BLaER1 (cell line): ENCODE data around the gene KRT71.

Source experiments
- H3K27ac ChIP-seq: shearing (Covaris generic); formaldehyde crosslinking; 2 replicates; pipeline ENCODE4 v1.8.1; 2022
- H3K27me3 ChIP-seq: shearing (Covaris generic); formaldehyde crosslinking; 2 replicates; pipeline ENCODE4 v1.8.1; 2022
- H3K36me3 ChIP-seq: shearing (Covaris generic); formaldehyde crosslinking; 2 replicates; pipeline ENCODE4 v1.8.1; 2022
- H3K4me1 ChIP-seq: shearing (Covaris generic); formaldehyde crosslinking; 2 replicates; pipeline ENCODE4 v1.8.1; 2022
- H3K4me2 ChIP-seq: shearing (Covaris generic); formaldehyde crosslinking; 2 replicates; pipeline ENCODE4 v1.8.1; 2022
- H3K4me3 ChIP-seq: shearing (Covaris generic); formaldehyde crosslinking; 2 replicates; pipeline ENCODE4 v1.8.1; 2022
- H3K9ac ChIP-seq: shearing (Covaris generic); formaldehyde crosslinking; 2 replicates; pipeline ENCODE4 v1.8.1; 2022
- H3K9me3 ChIP-seq: shearing (Covaris generic); formaldehyde crosslinking; 2 replicates; pipeline ENCODE4 v1.8.1; 2022
- H4K20me1 ChIP-seq: shearing (Covaris generic); formaldehyde crosslinking; 2 replicates; pipeline ENCODE4 v1.8.1; 2022
- Cebpa-rat ChIP-seq: shearing (Covaris generic); IDR thresholded peaks from 2 replicates; pipeline ENCODE4 v1.8.1; 2022

The KRT71 gene

DNA sequence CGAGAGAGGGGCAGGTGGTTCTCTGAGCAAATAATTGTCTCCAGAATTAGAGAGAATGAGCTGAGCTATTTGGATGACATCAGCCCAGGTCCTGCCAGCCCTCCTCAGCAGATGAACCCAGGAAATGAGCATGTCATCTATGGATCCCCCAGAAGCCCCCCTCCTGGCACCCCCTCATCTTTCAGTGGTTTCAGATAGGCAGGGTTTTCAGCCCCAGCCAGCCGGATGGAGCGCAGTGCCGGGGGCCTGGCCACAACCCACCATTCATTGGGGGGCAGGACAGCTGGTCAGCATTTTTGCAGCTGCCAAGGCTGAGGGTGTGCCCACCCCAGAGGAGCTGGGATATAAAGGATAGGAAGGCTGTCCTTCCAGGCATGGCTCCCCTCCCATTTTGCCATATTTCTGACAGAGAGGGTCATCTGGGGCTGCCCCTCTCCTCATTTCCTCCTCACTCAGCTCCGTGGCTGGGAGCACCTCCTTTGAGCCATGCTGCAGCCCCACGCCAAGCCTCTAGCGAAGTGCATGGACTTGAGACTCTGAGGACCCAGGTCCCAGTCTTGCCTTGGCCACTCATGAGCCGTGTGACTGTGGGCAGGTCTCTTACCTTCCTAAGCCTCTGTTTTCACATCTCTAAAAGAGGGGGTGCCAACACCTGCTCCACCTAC lies 6.0 kb upstream of the KRT71 start:
- H3K4me3 ChIP-seq, result no peak overlapping the region
- no peaks in the 10 kb centered on the region for H3K27me3 ChIP-seq
- H3K27ac ChIP-seq, result no peak overlapping the region
- H3K4me2 ChIP-seq, result no peak overlapping the region
- H4K20me1 ChIP-seq, result no peaks in the 10 kb centered on the region
- TF ChIP-seq Cebpa-rat, result no peak
- no peaks in the 10 kb centered on the region for H3K36me3 ChIP-seq
- no peaks in the 10 kb centered on the region for H3K9me3 ChIP-seq
- no peaks in the 10 kb centered on the region for H3K4me1 ChIP-seq
- no peak overlapping the region for H3K9ac ChIP-seq

DNA sequence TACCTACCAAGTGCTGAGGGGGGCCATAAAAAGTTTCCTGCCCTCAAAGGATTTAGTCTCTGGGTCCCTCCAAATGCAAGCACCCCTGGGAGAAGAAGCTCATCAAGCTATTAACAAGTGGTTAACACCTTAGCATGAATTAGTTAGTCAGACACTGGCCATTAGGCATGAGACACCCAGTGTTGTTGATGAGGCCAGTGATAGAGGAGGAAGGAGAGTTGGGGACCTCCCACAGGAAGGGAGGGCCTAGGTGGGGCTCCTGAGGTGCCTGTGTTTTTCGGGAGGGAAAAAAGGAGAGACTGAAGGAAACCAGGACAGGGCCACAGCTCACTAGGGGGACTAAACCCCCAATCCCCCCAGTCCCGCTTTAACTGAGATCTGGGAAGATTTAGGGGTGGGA lies 4.5 kb upstream of the KRT71 start:
- Histone ChIP-seq H4K20me1 (no peaks in the 10 kb centered on the region), H3K27ac (no peak overlapping the region), H3K4me2 (no peak overlapping the region), H3K4me3 (no peak overlapping the region), H3K4me1 (no peaks in the 10 kb centered on the region), H3K9ac (no peak overlapping the region), H3K36me3 (no peaks in the 10 kb centered on the region), H3K9me3 (no peaks in the 10 kb centered on the region), H3K27me3 (no peaks in the 10 kb centered on the region)
- TF ChIP-seq Cebpa-rat, result no peak

GRCh38 chr12:52555577-52555976 lies 2.6 kb upstream of the KRT71 start:
- H3K4me3 ChIP-seq, result no peak overlapping the region
- no peaks in the 10 kb centered on the region for H4K20me1 ChIP-seq
- H3K36me3 ChIP-seq, result no peaks in the 10 kb centered on the region
- H3K27me3 ChIP-seq, result no peaks in the 10 kb centered on the region
- no peak for TF ChIP-seq Cebpa-rat
- no peak overlapping the region for H3K4me2 ChIP-seq
- no peaks in the 10 kb centered on the region for H3K9me3 ChIP-seq
- H3K4me1 ChIP-seq, result no peaks in the 10 kb centered on the region
- H3K27ac ChIP-seq, result no peak overlapping the region
- no peak overlapping the region for H3K9ac ChIP-seq

DNA sequence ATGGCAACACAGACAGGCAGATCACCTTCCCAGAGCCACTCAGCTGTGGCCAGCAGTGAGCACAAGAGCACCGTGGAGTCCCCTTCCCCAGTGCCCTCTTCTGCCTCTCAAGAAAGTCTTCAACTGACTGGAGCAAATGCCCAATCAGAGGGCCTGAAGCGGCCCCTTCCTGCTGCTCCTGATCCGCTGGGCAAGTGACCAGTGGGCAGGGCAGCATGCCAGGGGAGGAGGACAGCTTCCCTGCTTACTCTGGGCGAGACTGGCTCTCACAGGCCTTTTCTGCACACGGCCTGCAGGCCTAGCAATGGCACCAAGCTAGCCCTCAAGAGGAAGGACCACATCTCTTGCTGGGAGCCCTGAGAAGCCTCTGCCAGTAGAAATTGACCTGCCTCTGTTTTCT lies 890 bp downstream of the KRT71 start:
- H3K4me1 ChIP-seq, result peaks cover 6% of the 10 kb centered on the region; the same call in 1 of the 2 replicates
- H3K9ac ChIP-seq, result no peak overlapping the region
- H3K4me2 ChIP-seq, result no peak overlapping the region
- no peaks in the 10 kb centered on the region for H3K9me3 ChIP-seq
- no peaks in the 10 kb centered on the region for H3K27me3 ChIP-seq
- H3K27ac ChIP-seq, result no peak overlapping the region
- no peaks in the 10 kb centered on the region for H3K36me3 ChIP-seq
- H4K20me1 ChIP-seq, result no peaks in the 10 kb centered on the region
- TF ChIP-seq Cebpa-rat, result no peak
- H3K4me3 ChIP-seq, result no peak overlapping the region

DNA sequence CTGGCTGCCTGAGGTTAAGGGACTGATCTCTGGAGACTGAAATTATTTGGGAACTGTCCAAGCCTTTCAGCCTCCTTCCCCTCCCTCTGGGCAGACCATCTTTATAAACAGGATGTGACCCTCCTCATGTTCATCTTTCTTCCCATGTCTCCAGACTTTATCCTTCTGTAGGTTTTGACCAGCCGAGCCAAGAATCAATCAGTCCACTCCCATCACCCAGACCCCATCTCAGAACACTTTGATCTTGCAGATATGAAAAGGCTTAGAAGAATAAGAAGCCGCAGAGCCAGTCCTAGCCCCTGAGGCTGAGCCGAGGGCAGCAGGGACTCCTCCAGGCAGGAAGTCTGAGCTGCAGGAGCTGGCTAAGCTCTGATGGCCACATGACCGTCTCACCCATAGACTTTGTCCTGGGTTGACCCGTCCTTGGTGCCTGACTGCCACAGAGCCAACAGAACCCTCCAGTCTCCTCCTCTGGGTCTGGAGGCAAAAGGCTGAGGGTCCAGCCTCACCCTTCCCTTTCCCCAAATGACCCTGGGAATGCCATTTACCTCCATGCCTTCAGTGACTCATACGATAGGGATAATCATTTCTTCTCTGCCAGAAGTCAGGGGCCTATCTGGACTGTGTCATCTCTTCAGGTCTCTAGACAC lies 1.6 kb downstream of the KRT71 start:
- H3K4me3 ChIP-seq, result no peak overlapping the region
- no peaks in the 10 kb centered on the region for H3K9me3 ChIP-seq
- no peaks in the 10 kb centered on the region for H3K36me3 ChIP-seq
- H4K20me1 ChIP-seq, result no peaks in the 10 kb centered on the region
- TF ChIP-seq Cebpa-rat, result no peak
- no peak overlapping the region for H3K9ac ChIP-seq
- H3K4me2 ChIP-seq, result no peak overlapping the region
- no peak overlapping the region for H3K27ac ChIP-seq
- peaks cover 6% of the 10 kb centered on the region; the same call in 1 of the 2 replicates for H3K4me1 ChIP-seq
- no peaks in the 10 kb centered on the region for H3K27me3 ChIP-seq

DNA sequence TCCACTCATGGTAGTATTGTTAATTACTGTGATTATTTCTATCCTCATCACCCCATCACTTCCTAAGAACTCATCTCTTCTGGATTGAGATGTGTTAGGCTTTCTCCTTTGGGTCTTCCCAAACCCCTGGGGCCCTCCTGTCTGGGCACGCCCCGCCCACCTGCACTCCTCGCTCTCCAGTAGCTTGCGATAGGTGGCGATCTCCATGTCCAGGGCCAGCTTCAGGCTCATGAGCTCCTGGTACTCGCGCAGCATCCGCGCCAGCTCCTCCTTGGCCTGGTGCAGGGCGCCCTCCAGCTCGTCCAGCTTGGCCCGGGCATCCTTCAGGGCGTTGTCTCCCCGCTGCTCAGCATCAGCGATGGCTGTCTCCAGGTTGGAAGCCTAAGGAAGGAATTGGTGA lies 6.8 kb downstream of the KRT71 start:
- no peaks in the 10 kb centered on the region for H3K27me3 ChIP-seq
- TF ChIP-seq Cebpa-rat, result no peak
- no peaks in the 10 kb centered on the region for H3K36me3 ChIP-seq
- peaks cover 6% of the 10 kb centered on the region; the same call in 1 of the 2 replicates for H3K4me1 ChIP-seq
- no peak overlapping the region for H3K27ac ChIP-seq
- no peak overlapping the region for H3K4me2 ChIP-seq
- H3K9me3 ChIP-seq, result no peaks in the 10 kb centered on the region
- no peak overlapping the region for H3K9ac ChIP-seq
- H4K20me1 ChIP-seq, result no peaks in the 10 kb centered on the region
- H3K4me3 ChIP-seq, result no peak overlapping the region

DNA sequence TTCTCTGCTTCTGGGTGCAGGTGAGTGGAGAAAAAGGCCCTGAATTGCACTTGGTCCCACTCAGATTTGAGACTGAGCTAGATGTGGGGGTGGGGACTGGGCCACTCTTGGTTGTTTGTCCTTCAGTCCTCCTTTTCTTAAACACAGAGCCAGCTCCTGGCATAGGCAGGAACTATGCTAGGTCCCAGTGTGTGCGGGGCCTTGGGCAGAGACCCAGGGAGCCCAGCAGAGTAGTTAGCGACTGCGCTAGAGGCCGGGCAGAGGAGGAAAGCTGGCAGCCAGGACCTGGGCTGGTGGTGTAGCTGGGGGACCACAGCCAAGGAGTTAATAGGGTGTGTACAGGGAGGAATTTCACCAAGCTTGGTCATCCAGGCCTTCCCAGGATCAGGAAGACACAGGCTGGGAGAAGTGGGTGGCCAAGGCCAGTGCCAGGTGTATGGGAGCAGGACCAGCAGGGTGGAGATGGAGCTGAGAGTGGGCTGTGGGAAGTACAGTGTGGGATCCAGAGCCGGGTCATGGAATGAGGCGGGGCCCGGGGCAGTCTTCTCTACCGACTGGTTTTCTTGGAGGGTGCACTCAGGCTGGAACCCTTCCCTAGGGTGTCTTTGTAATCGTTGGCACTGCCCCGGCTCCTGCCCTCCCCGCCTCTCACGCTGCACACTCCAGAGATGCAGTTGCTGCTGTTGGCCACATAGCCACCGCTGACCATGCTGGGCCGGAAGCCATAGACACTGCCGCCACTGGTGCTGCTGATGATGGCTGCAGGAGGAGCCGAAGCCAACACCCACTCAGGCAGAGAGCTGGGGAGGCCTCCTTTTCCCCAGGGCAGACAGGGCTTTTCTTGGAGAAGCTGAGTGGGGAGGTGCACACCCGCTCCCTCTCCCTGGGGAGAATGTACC lies 8.7 kb downstream of the KRT71 start:
- Histone ChIP-seq H4K20me1 (no peaks in the 10 kb centered on the region), H3K27ac (no peak overlapping the region), H3K36me3 (no peaks in the 10 kb centered on the region)

DNA sequence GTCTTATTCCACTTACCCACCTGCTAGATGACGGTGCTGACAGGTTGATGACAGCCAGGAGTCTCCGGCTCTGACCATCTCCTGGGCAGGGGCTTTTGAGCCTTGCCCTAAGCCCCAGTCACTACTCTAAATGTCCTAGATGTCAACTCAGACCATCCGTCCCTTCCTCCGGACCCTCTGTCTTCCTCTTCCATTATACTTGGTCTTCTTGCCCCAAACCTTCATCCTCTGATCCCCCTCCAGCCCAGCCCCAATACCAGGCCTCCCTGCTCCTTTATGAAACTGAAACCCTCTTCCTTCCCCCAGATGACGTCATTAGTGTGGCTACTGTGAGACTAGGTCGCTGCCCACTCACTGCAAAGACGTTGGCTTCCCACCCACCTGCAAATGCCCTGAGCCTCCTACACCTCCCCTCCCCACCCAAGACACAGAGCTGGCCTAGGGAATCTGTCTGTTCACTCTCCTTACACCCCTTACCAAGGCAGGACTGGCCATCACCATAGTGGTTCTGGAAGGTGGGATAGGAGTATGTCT lies 10.1 kb downstream of the KRT71 start:
- no peak overlapping the region for H3K27ac ChIP-seq
- H4K20me1 ChIP-seq, result no peaks in the 10 kb centered on the region
- peaks cover 6% of the 10 kb centered on the region; the same call in 1 of the 2 replicates for H3K4me1 ChIP-seq
- no peak overlapping the region for H3K4me2 ChIP-seq
- H3K27me3 ChIP-seq, result no peaks in the 10 kb centered on the region
- H3K4me3 ChIP-seq, result no peak overlapping the region
- H3K36me3 ChIP-seq, result no peaks in the 10 kb centered on the region
- no peak overlapping the region for H3K9ac ChIP-seq
- H3K9me3 ChIP-seq, result no peaks in the 10 kb centered on the region
- TF ChIP-seq Cebpa-rat, result no peak

More for the DNA sequence above, 8.7 kb downstream of the KRT71 start:
- TF ChIP-seq Cebpa-rat, result no peak
- Histone ChIP-seq H3K4me2 (no peak overlapping the region), H3K4me3 (no peak overlapping the region), H3K4me1 (peaks cover 6% of the 10 kb centered on the region; the same call in 1 of the 2 replicates), H3K9ac (no peak overlapping the region), H3K27me3 (no peaks in the 10 kb centered on the region), H3K9me3 (no peaks in the 10 kb centered on the region)

DNA sequence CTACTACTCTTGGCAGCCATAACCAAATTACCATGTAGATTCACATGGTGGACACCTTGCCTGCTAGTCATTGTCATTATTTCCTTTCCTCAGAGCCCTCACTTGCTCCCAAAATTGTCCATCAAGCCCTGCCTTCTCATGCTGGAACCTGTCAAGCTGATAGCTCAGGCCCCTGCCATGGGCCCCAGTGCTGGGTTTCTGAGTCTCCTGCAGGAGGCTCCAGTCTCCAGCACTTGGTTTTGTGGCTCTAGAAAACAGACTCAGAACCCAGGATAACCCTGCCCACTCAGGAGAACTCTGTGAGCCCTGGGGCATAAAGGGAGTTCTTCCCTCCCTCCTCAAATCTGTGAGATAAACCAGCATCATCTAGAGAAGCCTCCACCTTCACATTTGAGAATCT lies 10.8 kb downstream of the KRT71 start:
- no peaks in the 10 kb centered on the region for H3K36me3 ChIP-seq
- TF ChIP-seq Cebpa-rat, result no peak
- no peaks in the 10 kb centered on the region for H3K9me3 ChIP-seq
- H3K9ac ChIP-seq, result no peak overlapping the region
- no peak overlapping the region for H3K4me2 ChIP-seq
- peaks cover 1% of the 10 kb centered on the region; the same call in 1 of the 2 replicates for H3K4me1 ChIP-seq
- no peaks in the 10 kb centered on the region for H4K20me1 ChIP-seq
- H3K27ac ChIP-seq, result no peak overlapping the region
- no peaks in the 10 kb centered on the region for H3K27me3 ChIP-seq
- H3K4me3 ChIP-seq, result no peak overlapping the region

GRCh38 chr12:52541709-52542108 lies 11.2 kb downstream of the KRT71 start:
- TF ChIP-seq Cebpa-rat, result no peak
- no peak overlapping the region for H3K27ac ChIP-seq
- no peaks in the 10 kb centered on the region for H3K9me3 ChIP-seq
- no peak overlapping the region for H3K4me2 ChIP-seq
- no peak overlapping the region for H3K9ac ChIP-seq
- H3K4me1 ChIP-seq, result no peaks in the 10 kb centered on the region
- H4K20me1 ChIP-seq, result no peaks in the 10 kb centered on the region
- no peak overlapping the region for H3K4me3 ChIP-seq
- no peaks in the 10 kb centered on the region for H3K36me3 ChIP-seq
- H3K27me3 ChIP-seq, result no peaks in the 10 kb centered on the region
